Uterus (tissue), 2 donors: Measurements from ENCODE around the gene TXNRD3.
"Not testable (repeated sequence)": the region's sequence is repeated elsewhere in the genome, so short reads cannot be mapped to it uniquely, and the experiment has no call there.

Experiments
- POLR2A ChIP-seq, 2 donors: fragments of 450-650 bp; IDR thresholded peaks; one replicate each; pipeline ENCODE4 v1.6.1; 2016; ENCODE audit warnings: antibody characterized with exemption in 2 of 2, mild to moderate bottlenecking in 1 of 2, moderate library complexity in 1 of 2
- TF ChIP-seq, protein P1 (sequence below), 4 experiments: fragments of 200-600 bp in 2 of 4; fragments of 450-650 bp in 2 of 4; sonication (generic) in 2 of 4; IDR thresholded peaks; one replicate each; pipeline ENCODE4 v1.5.1; 2016 to 2019; ENCODE audit warnings: antibody characterized with exemption in 4 of 4, mild to moderate bottlenecking in 2 of 4, moderate library complexity in 1 of 4

GRCh38 chr3:126591515-126591914 is 63.4 kb downstream of the TXNRD3 start:
- not testable (repeated sequence) for TF ChIP-seq POLR2A (IDR thresholded peaks at IDR 0.05)
- TF ChIP-seq, protein P1, sequence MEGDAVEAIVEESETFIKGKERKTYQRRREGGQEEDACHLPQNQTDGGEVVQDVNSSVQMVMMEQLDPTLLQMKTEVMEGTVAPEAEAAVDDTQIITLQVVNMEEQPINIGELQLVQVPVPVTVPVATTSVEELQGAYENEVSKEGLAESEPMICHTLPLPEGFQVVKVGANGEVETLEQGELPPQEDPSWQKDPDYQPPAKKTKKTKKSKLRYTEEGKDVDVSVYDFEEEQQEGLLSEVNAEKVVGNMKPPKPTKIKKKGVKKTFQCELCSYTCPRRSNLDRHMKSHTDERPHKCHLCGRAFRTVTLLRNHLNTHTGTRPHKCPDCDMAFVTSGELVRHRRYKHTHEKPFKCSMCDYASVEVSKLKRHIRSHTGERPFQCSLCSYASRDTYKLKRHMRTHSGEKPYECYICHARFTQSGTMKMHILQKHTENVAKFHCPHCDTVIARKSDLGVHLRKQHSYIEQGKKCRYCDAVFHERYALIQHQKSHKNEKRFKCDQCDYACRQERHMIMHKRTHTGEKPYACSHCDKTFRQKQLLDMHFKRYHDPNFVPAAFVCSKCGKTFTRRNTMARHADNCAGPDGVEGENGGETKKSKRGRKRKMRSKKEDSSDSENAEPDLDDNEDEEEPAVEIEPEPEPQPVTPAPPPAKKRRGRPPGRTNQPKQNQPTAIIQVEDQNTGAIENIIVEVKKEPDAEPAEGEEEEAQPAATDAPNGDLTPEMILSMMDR (IDR thresholded peaks at IDR 0.05), result not testable (repeated sequence)
